GM19043 (cell line): Measurements from ENCODE around the gene JAKMIP3.

Source experiments
- ATAC-seq: cut with Tn5 transposase; IDR thresholded peaks from one replicate; pipeline ENCODE4 v1.9.1; 2021; ENCODE audit warnings: low read depth; ENCODE audit not compliant: unreplicated experiment

Gene JAKMIP3

GRCh38 chr10:132043861-132044695 is 21.7 kb upstream of the JAKMIP3 start:
- ATAC-seq = no peak

DNA sequence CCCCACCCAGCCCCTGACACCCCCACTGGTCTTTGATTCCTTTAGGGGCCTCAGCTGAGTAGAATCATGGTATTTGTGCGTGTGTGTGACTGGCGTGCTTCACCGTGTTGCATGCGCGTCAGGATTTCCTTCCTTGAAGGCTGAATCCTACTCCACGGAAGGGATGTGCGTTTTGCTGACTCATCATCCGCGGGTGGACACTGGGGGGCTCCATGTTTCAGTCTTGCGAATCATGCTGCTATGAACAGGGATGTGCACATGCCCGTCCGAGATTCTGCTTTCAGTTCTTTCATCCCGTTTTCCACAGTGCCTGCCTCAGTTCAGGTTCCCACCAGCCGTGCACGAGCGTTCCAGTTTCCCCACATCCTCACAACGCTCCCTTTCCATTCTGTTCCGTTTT is 20.9 kb upstream of the JAKMIP3 start:
- no peak for ATAC-seq

DNA sequence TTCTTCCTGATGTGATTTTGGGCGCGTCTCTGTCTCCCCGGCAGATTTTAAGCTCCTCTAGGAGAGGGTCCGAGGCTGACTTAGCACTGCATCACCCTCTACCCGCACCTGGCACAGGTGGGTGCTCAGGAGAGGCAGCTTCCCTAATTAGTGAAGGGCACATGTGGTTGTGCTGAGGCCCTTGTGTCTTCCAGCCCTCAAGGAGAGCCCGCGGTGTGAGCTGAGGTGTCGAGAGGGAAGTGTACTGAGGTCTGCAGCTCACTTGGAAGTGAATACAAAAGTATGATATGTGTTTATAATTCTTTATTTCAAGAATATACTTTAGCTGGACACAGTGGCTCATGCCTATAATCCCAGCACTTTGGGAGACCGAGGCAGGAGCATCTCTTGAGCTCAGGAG is 20.4 kb upstream of the JAKMIP3 start:
- ATAC-seq = no peak

- no peak for ATAC-seq
Observed at GRCh38 chr10:132047575-132048293, 18.0 kb upstream of the JAKMIP3 start.

DNA sequence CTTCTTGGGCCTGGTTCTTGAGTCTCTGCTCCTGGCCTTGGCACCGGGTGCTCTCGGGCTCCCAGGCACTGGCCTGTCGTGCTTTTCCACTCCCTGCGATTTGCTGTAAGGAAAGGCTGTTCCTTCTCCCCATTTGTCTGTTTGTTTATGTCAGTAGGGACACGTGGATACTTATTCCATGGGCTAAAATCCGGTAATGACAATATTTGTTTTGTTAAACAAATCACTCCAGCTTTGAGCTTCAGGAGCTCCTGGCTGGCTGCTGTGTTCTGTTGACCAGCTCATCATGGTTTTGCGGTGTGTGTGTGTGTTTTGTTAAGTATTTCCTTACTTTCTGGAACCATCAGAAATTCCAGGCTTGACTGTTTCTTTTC is 17.5 kb upstream of the JAKMIP3 start:
- ATAC-seq = no peak

- no peak for ATAC-seq
Observed at GRCh38 chr10:132050191-132050590, 15.6 kb upstream of the JAKMIP3 start.

- no peak for ATAC-seq
Observed at GRCh38 chr10:132052124-132052523, 13.6 kb upstream of the JAKMIP3 start.

GRCh38 chr10:132054564-132054963 is 11.2 kb upstream of the JAKMIP3 start:
- no peak for ATAC-seq

DNA sequence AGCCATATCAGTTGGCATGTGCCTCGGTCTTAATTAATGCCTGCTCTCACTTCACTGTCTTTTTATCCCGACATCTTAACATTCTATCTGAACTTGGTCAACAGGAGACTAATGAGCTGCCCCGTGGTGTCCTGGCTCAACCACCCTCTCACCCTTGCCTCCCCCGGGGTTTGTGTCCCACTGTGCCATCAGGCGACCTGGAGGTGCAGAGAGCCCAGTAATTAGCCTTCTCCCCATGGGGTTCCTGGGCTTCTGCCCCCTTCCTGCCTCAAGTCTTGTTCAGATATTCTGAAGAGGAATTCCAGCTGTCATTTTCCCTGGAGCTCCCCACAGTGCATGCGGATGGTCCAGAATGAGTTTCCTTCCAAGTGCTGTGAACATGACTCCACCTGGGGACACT is 10.1 kb upstream of the JAKMIP3 start:
- no peak for ATAC-seq

- ATAC-seq = no peak
Observed at GRCh38 chr10:132056663-132057062, 9.1 kb upstream of the JAKMIP3 start.

DNA sequence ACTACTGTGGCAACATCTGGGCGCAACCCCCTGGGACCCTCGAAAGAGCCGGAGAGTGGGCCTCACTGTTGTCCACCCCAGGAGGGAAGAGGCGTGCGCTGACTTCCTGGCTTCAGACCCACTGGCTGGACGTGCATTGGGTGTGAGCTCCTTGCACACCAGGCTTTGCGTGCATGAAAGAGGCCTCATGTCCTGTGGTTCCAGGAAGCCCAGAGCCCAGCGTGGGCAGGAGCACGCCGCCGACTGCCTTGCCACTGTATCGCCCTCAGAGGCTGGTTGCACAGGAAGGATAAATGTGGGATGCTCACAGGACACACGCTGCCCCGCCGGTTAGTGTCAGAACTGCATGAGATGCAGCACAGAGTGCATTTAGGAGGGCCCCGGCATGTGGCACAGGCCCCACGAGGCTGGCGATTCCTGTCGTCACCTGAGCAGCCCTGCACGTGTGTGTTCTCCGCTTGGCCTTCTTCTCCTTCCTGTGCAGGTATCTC is 8.5 kb upstream of the JAKMIP3 start:
- no peak for ATAC-seq

DNA sequence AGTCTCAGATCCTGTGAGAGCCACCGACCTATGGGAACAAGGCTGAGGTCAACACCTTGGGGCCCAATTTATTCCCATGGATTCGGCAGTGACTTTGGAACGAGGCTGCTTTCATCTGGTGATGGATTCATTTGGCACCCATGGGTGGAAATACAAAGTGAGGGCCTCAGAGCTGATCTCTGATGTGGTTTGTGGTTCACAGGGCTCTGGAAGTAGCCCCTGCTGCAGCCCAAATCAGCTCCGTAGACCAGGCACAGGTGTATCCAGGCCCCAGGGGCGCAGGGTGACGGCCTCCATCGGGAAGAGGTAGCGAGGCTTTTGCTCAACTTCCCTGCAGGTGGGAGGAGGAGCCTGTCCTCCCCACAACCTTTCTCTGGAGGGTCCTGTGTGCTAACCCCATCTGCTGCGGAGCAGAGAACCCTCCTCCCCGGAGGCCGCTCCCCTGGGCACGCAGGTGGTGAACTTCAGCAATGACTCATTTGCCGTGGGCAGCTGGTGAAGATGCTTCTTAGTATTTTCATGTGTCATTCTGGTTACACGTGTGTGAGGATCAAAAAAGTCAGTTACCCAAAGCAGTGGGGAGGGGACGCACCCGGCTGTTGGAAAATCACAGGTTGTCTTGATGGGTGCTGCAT is 7.5 kb upstream of the JAKMIP3 start:
- ATAC-seq = no peak

DNA sequence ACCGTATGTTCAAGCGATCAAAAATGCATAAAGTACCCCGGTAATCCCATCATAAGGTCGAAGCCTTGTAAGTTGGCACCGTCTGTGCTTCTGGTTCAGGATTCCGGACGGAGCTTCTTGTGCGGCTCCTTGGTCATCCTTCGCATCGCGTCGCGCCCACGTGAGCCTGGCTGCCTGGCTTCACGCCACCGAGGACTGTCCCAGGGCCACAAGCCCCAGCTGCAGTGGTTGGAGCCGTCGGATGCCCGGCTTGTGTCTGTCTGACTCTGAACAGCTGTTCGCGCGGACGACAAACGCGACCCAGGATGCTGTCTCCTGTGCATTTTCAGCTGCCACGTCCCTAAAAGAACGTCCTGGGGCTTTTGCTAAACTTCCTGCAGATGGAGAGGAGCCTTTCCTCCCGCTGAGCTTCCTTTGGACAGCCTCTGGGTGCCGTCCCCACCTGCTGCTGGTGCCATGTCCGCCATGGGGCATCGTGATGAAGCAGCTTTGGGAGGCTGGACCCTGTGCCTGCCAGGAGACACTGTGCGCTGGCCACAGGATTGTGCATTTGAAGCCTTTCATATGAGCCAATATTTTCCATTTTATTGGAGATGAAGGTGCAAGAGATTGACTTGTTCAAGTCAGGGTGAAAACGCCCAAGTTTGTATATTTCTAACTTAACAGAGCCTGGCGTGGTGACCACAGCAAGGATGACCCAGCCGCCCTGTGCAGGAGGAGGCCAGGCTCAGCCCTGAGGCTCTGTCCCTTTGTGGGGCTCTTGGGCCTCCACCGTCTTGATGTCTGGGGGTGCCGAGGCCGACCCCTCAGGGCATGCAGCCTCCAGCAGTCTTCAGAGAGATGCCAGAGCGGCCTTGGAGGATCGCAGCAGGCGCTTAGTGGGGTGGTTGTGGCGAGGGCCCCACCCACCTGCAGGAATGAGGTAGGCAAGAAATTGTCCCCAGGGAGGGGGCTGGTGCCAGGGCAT is 6.7 kb upstream of the JAKMIP3 start:
- no peak for ATAC-seq

GRCh38 chr10:132059760-132060508 is 5.8 kb upstream of the JAKMIP3 start:
- no peak for ATAC-seq

GRCh38 chr10:132061030-132061429 is 4.7 kb upstream of the JAKMIP3 start:
- ATAC-seq = no peak

- ATAC-seq = no peak
Observed at GRCh38 chr10:132061465-132061864, 4.3 kb upstream of the JAKMIP3 start.

DNA sequence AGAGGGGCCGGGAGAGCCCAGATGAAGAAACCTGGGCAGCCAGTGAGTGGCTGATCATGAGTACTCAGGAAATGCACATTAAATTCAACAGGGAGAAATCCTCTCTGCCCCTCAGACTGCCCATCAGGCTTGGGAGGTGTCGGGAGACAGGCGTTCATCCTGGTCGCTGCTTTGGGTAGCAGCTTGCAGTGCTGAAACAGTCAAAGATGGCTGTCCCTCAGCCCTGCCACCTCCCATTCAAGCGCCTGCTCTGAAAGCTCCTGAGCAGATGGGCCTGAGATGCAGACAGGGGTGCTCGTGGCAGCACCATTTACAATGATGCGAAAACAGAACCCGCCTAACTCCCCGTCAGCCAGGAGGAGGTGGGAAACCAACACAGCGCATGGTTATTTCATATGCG is 3.6 kb upstream of the JAKMIP3 start:
- no peak for ATAC-seq

- no peak for ATAC-seq
Observed at GRCh38 chr10:132062641-132063390, 2.9 kb upstream of the JAKMIP3 start.

DNA sequence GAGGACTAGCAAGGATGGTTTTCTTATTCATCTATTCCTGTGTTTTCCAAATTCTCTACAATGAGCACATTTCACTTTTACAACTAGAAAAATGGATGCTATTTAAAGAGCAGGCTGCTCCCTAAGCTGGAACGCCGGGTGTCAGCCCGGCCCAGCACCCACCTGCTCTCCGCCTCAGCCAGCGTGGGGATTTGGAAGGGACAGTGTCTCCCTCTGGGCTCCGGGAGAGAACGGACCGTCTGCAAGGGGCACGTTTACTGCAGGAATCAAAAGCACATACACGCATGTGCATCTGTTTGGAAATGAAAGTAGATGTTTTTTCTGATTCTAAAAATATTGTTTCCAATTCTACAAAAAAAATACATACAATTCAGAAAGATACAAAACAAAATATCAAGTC is 2.3 kb upstream of the JAKMIP3 start:
- no peak for ATAC-seq
